ENCODE results near the gene LMAN1L. TPM values are rescaled to one million over a fixed set of nuclear protein-coding genes. Genes with fewer than 3 reads are reported as not detected.
A peak's percentile ranks its signal among the peaks of the same experiment; 100 is the strongest.

LMAN1L gene
- total and polyA plus RNA-seq, 4 experiments from 2014 or later: 0.23 to 0.39 TPM; not detected in 2

- Histone ChIP-seq H3K9me3 (ENCODE audit: control insufficient read depth in 1 of 2, low read length in 2 of 2) (no peaks in the 10 kb centered on the region), H3K4me1 (ENCODE audit: insufficient read depth, low read length) (no peaks in the 10 kb centered on the region), H3K4me3 (ENCODE audit: low read length in 2 of 2) (no peak overlapping the region), H3K27ac (ENCODE audit: low read depth, low read length) (no peak overlapping the region), H3K36me3 (ENCODE audit: insufficient read depth, low read length) (peaks cover 6% of the 10 kb centered on the region), H3K27me3 (ENCODE audit: insufficient read depth, low read length) (peaks cover 3% of the 10 kb centered on the region)
- Mint-ChIP-seq H3K4me3 (no peak overlapping the region), H3K4me1 (peaks cover 0 to 5% (median 3%) of the 10 kb centered on the region in 4 donors), H3K9me3 (no peaks in the 10 kb centered on the region), H3K27me3 (peaks cover under 1 to 2% of the 10 kb centered on the region in 2 donors), H3K27ac (peak overlapping the region in 1 of 7 donors; percentile 76), H3K36me3 (peaks cover 0 to 21% of the 10 kb centered on the region in 2 donors)
- ChIA-PET CTCF (ENCODE audit: partially characterized antibody) (interaction anchor here (0.6 to 7.4 kb wide), 6 partner anchors 64 to 132 kb away, joined by 3 to 70 read pairs (median 4); no protein-coding TSS in a partner anchor), POLR2A (ENCODE audit: partially characterized antibody) (interaction anchor here (0.6 to 0.9 kb wide), 3 partner anchors 28 to 81 kb away, joined by 3 to 4 read pairs (median 3); no protein-coding TSS in a partner anchor)
- DNase-seq: no peak
- intact Hi-C loops (cut with micrococcal nuclease): loop anchor here (2.0 kb wide), 1 partner anchor 63 kb away; no protein-coding TSS in a partner anchor
Observed at GRCh38 chr15:74833376-74834107, 20.9 kb downstream of the LMAN1L start.

GRCh38 chr15:74835312-74835823 is 22.7 kb downstream of the LMAN1L start:
- POLR2A ChIA-PET (ENCODE audit: partially characterized antibody): interaction anchor here (1.2 kb wide), 1 partner anchor 65 kb away, joined by 4 read pairs; no protein-coding TSS in a partner anchor
- H3K9me3 ChIP-seq (ENCODE audit: control insufficient read depth in 1 of 2, low read length in 2 of 2): no peaks in the 10 kb centered on the region

GRCh38 chr15:74836846-74837245 is 24.2 kb downstream of the LMAN1L start:
- Histone ChIP-seq H3K27ac (ENCODE audit: low read depth, low read length) (no peak overlapping the region), H3K27me3 (ENCODE audit: insufficient read depth, low read length) (no peaks in the 10 kb centered on the region), H3K36me3 (ENCODE audit: insufficient read depth, low read length) (peaks cover 6% of the 10 kb centered on the region), H3K4me3 (ENCODE audit: low read length in 2 of 2) (no peak overlapping the region), H3K4me1 (ENCODE audit: insufficient read depth, low read length) (peaks cover 12% of the 10 kb centered on the region), H3K9me3 (ENCODE audit: control insufficient read depth in 1 of 2, low read length in 2 of 2) (no peaks in the 10 kb centered on the region)
- DNase-seq: no peak
- Mint-ChIP-seq H3K36me3 (peaks cover 0 to 35% of the 10 kb centered on the region in 2 donors), H3K9me3 (no peaks in the 10 kb centered on the region), H3K4me3 (no peak overlapping the region), H3K27ac (no peak overlapping the region), H3K27me3 (no peaks in the 10 kb centered on the region), H3K4me1 (peaks cover 11 to 16% (median 12%) of the 10 kb centered on the region in 4 donors)
- ChIA-PET CTCF (ENCODE audit: partially characterized antibody) (interaction anchor here (0.8 to 7.4 kb wide), 14 partner anchors 9 to 202 kb away, joined by 3 to 70 read pairs (median 5); partner anchors contain the start of genes COX5A, FAM219B and MPI), POLR2A (ENCODE audit: partially characterized antibody) (interaction anchor here (0.7 to 1.8 kb wide), 3 partner anchors 29 to 69 kb away, joined by 3 to 6 read pairs (median 4); partner anchors contain the start of gene FAM219B)
- intact Hi-C loops (cut with micrococcal nuclease): loop anchor here (5.0 kb wide), 1 partner anchor 35 kb away; no protein-coding TSS in a partner anchor

More at GRCh38 chr15:74835312-74835823, 22.7 kb downstream of the LMAN1L start:
- H3K4me3 ChIP-seq (ENCODE audit: low read length in 2 of 2): no peak overlapping the region
- DNase-seq: peak in 3 of 5 donors; percentile 16 to 38 (median 24)
- CTCF ChIA-PET (ENCODE audit: partially characterized antibody): interaction anchor here (0.8 to 7.4 kb wide), 11 partner anchors 9 to 200 kb away, joined by 3 to 70 read pairs (median 5); partner anchors contain the start of gene CPLX3
- no peak overlapping the region for H3K27ac ChIP-seq (ENCODE audit: low read depth, low read length)
- Mint-ChIP-seq H3K4me1 (peaks cover 0 to 5% (median 3%) of the 10 kb centered on the region in 4 donors), H3K36me3 (peaks cover 0 to 27% of the 10 kb centered on the region in 2 donors), H3K27me3 (no peaks in the 10 kb centered on the region), H3K27ac (peak overlapping the region in 1 of 7 donors; percentile 5), H3K9me3 (no peaks in the 10 kb centered on the region), H3K4me3 (no peak overlapping the region)
- H3K36me3 ChIP-seq (ENCODE audit: insufficient read depth, low read length): peaks cover 6% of the 10 kb centered on the region
- intact Hi-C loops (cut with micrococcal nuclease): loop anchor here (2.0 to 5.0 kb wide), 2 partner anchors 33 to 65 kb away; no protein-coding TSS in a partner anchor
- no peaks in the 10 kb centered on the region for H3K27me3 ChIP-seq (ENCODE audit: insufficient read depth, low read length)
- no peaks in the 10 kb centered on the region for H3K4me1 ChIP-seq (ENCODE audit: insufficient read depth, low read length)

GRCh38 chr15:74837482-74838136 is 25.0 kb downstream of the LMAN1L start:
- Mint-ChIP-seq H3K4me1 (peaks cover 16 to 24% (median 19%) of the 10 kb centered on the region in 4 donors), H3K27ac (peak overlapping the region in 1 of 7 donors; percentile 42), H3K9me3 (no peaks in the 10 kb centered on the region), H3K4me3 (no peak overlapping the region), H3K27me3 (no peaks in the 10 kb centered on the region), H3K36me3 (peaks cover 0 to 35% of the 10 kb centered on the region in 2 donors)
- intact Hi-C loops (cut with micrococcal nuclease): loop anchor here (5.0 kb wide), 1 partner anchor 35 kb away; no protein-coding TSS in a partner anchor
- ChIA-PET POLR2A (ENCODE audit: partially characterized antibody) (interaction anchor here (1.1 to 1.8 kb wide), 5 partner anchors 30 to 56 kb away, joined by 3 to 6 read pairs (median 4); partner anchors contain the start of gene CSK), CTCF (ENCODE audit: partially characterized antibody) (interaction anchor here (0.8 to 7.4 kb wide), 12 partner anchors 10 to 113 kb away, joined by 3 to 70 read pairs (median 5); partner anchors contain the start of genes COX5A, FAM219B and MPI)
- no peak for DNase-seq
- Histone ChIP-seq H3K9me3 (ENCODE audit: control insufficient read depth in 1 of 2, low read length in 2 of 2) (no peaks in the 10 kb centered on the region), H3K36me3 (ENCODE audit: insufficient read depth, low read length) (peaks cover 6% of the 10 kb centered on the region), H3K27me3 (ENCODE audit: insufficient read depth, low read length) (no peaks in the 10 kb centered on the region), H3K27ac (ENCODE audit: low read depth, low read length) (no peak overlapping the region), H3K4me1 (ENCODE audit: insufficient read depth, low read length) (peaks cover 19% of the 10 kb centered on the region), H3K4me3 (ENCODE audit: low read length in 2 of 2) (no peak overlapping the region)

- H3K27ac ChIP-seq (ENCODE audit: low read depth, low read length): no peak overlapping the region
- H3K9me3 ChIP-seq (ENCODE audit: control insufficient read depth in 1 of 2, low read length in 2 of 2): no peaks in the 10 kb centered on the region
- H3K4me3 ChIP-seq (ENCODE audit: low read length in 2 of 2): no peak overlapping the region
- intact Hi-C loops (cut with micrococcal nuclease): loop anchor here (5.0 kb wide), 1 partner anchor 36 kb away; no protein-coding TSS in a partner anchor
- H3K27ac Mint-ChIP-seq: no peak overlapping the region
- H3K36me3 ChIP-seq (ENCODE audit: insufficient read depth, low read length): peaks cover 6% of the 10 kb centered on the region
- no peak for DNase-seq
- H3K36me3 Mint-ChIP-seq: peaks cover 0 to 36% of the 10 kb centered on the region in 2 donors
- no peak overlapping the region for H3K4me3 Mint-ChIP-seq
- no peaks in the 10 kb centered on the region for H3K27me3 ChIP-seq (ENCODE audit: insufficient read depth, low read length)
- H3K27me3 Mint-ChIP-seq: no peaks in the 10 kb centered on the region
- H3K4me1 ChIP-seq (ENCODE audit: insufficient read depth, low read length): peaks cover 20% of the 10 kb centered on the region
- POLR2A ChIA-PET (ENCODE audit: partially characterized antibody): interaction anchor here (1.1 to 1.8 kb wide), 4 partner anchors 30 to 57 kb away, joined by 3 to 6 read pairs (median 4); partner anchors contain the start of gene CSK
- H3K9me3 Mint-ChIP-seq: no peaks in the 10 kb centered on the region
- peaks cover 16 to 29% (median 20%) of the 10 kb centered on the region in 4 donors for H3K4me1 Mint-ChIP-seq
- CTCF ChIA-PET (ENCODE audit: partially characterized antibody): interaction anchor here (1.2 to 7.4 kb wide), 8 partner anchors 10 to 72 kb away, joined by 3 to 70 read pairs (median 5); partner anchors contain the start of gene FAM219B
Observed at GRCh38 chr15:74838137-74838516, 25.5 kb downstream of the LMAN1L start.

GRCh38 chr15:74838746-74839525 is 26.3 kb downstream of the LMAN1L start:
- peaks cover 0 to 37% of the 10 kb centered on the region in 2 donors for H3K36me3 Mint-ChIP-seq
- Histone ChIP-seq H3K4me1 (ENCODE audit: insufficient read depth, low read length) (peaks cover 28% of the 10 kb centered on the region), H3K9me3 (ENCODE audit: control insufficient read depth in 1 of 2, low read length in 2 of 2) (no peaks in the 10 kb centered on the region), H3K4me3 (ENCODE audit: low read length in 2 of 2) (no peak overlapping the region), H3K36me3 (ENCODE audit: insufficient read depth, low read length) (peaks cover 6% of the 10 kb centered on the region), H3K27me3 (ENCODE audit: insufficient read depth, low read length) (no peaks in the 10 kb centered on the region), H3K27ac (ENCODE audit: low read depth, low read length) (no peak overlapping the region)
- no peak overlapping the region for H3K4me3 Mint-ChIP-seq
- ChIA-PET POLR2A (ENCODE audit: partially characterized antibody) (interaction anchor here (1.1 to 1.8 kb wide), 5 partner anchors 31 to 63 kb away, joined by 3 to 6 read pairs (median 4); partner anchors contain the start of gene CSK), CTCF (ENCODE audit: partially characterized antibody) (interaction anchor here (1.2 to 7.4 kb wide), 4 partner anchors 39 to 69 kb away, joined by 3 to 70 read pairs (median 4); no protein-coding TSS in a partner anchor)
- H3K9me3 Mint-ChIP-seq: no peaks in the 10 kb centered on the region
- intact Hi-C loops (cut with micrococcal nuclease): loop anchor here (5.0 kb wide), 1 partner anchor 37 kb away; no protein-coding TSS in a partner anchor
- peaks cover 18 to 37% (median 24%) of the 10 kb centered on the region in 4 donors for H3K4me1 Mint-ChIP-seq
- peak overlapping the region in 2 of 7 donors; percentile 30 to 59 for H3K27ac Mint-ChIP-seq
- H3K27me3 Mint-ChIP-seq: no peaks in the 10 kb centered on the region
- no peak for DNase-seq

Data from CD4-positive, alpha-beta memory T cell (primary cell).